IMR-90 (cell line): Measurements from ENCODE around the gene CEMIP2. TPM values are rescaled to one million over a fixed set of nuclear protein-coding genes. Genes with fewer than 3 reads are reported as not detected.

Experiments used
- ATAC-seq: fragments of 200-7000 bp; cut with Tn5 transposase; 2 replicates; pipeline ENCODE4 v1.9.1; 2020; ENCODE audit warnings: low read depth, mild to moderate bottlenecking, moderate library complexity
- BruUV-seq: library from RNA; stranded (reverse); fragments of 400-500 nt; replicated peaks from 2 replicates; lab custom pipeline; 2021; lab: Mats Ljungman, UMichigan
- CTCF ChIA-PET: fragments of 300-600 bp; formaldehyde crosslinking; extraction: SDS; loops from one replicate; lab custom pipeline; 2021; ENCODE audit warnings: antibody characterized with exemption; lab: Yijun Ruan, JAX
- POLR2A ChIA-PET: fragments of 300-600 bp; sonication (Branson Sonifier 250); formaldehyde crosslinking; loops from one replicate; lab custom pipeline; 2022; ENCODE audit warnings: antibody characterized with exemption; ENCODE audit not compliant: unreplicated experiment; lab: Charles Lee
- DNase-seq: peaks from one replicate; pipeline ENCODE4 v3.0.0; 2013
- H2AFZ ChIP-seq: replicated peaks from 2 replicates; pipeline ENCODE3; 2013; ENCODE audit warnings: low read length, mild to moderate bottlenecking; ENCODE audit not compliant: poor library complexity
- H2AK5ac ChIP-seq: 2 replicates; pipeline ENCODE4 v1.6.1; 2013; ENCODE audit warnings: low read depth, low read length, inconsistent platforms
- H2AK9ac ChIP-seq: replicated peaks from 2 replicates; pipeline ENCODE3; 2013; ENCODE audit warnings: mild to moderate bottlenecking, low read depth, low read length, moderate library complexity; ENCODE audit not compliant: poor library complexity
- H2BK120ac ChIP-seq: 2 replicates; pipeline ENCODE4 v1.6.1; 2013; ENCODE audit warnings: low read depth, low read length, inconsistent platforms
- H2BK15ac ChIP-seq: 3 replicates; pipeline ENCODE4 v1.6.1; 2013; ENCODE audit warnings: low read depth, low read length, inconsistent platforms
- H2BK20ac ChIP-seq: 2 replicates; pipeline ENCODE4 v1.6.1; 2013; ENCODE audit warnings: low read depth, mild to moderate bottlenecking, inconsistent platforms, low read length, moderate library complexity
- H2BK5ac ChIP-seq: 2 replicates; pipeline ENCODE4 v1.6.1; 2013; ENCODE audit warnings: mild to moderate bottlenecking, low read depth, low read length, inconsistent platforms; ENCODE audit not compliant: poor library complexity, severe bottlenecking
- H3K14ac ChIP-seq: replicated peaks from 2 replicates; pipeline ENCODE4 v1.6.1; 2013; ENCODE audit warnings: low read depth, low read length, inconsistent platforms
- H3K18ac ChIP-seq: 2 replicates; pipeline ENCODE4 v1.6.1; 2013; ENCODE audit warnings: low read depth, low read length, control low read depth
- H3K23ac ChIP-seq: 2 replicates; pipeline ENCODE4 v1.6.1; 2013; ENCODE audit warnings: low read depth, low read length, inconsistent platforms
- H3K27ac ChIP-seq: 2 replicates; pipeline ENCODE4 v1.5.1; 2013; ENCODE audit warnings: mild to moderate bottlenecking, control low read depth, low read length; ENCODE audit not compliant: insufficient read depth
- H3K27me3 ChIP-seq: 2 replicates; pipeline ENCODE4 v1.6.1; 2013; ENCODE audit warnings: low read length; ENCODE audit not compliant: control insufficient read depth, insufficient read depth
- H3K36me3 ChIP-seq: 2 replicates; pipeline ENCODE4 v1.6.1; 2013; ENCODE audit warnings: low read length, mixed read lengths; ENCODE audit not compliant: control insufficient read depth, insufficient read depth
- H3K4ac ChIP-seq: 2 replicates; pipeline ENCODE4 v1.6.1; 2013; ENCODE audit warnings: low read depth, low read length, inconsistent platforms
- H3K4me1 ChIP-seq: 2 replicates; pipeline ENCODE4 v1.6.1; 2013; ENCODE audit warnings: low read length, mixed read lengths; ENCODE audit not compliant: control insufficient read depth, insufficient read depth
- H3K4me2 ChIP-seq: 2 replicates; pipeline ENCODE4 v1.6.1; 2013; ENCODE audit warnings: low read depth, mild to moderate bottlenecking, control low read depth, low read length, moderate library complexity
- H3K4me3 ChIP-seq: 2 replicates; pipeline ENCODE4 v1.5.1; 2013; ENCODE audit warnings: low read depth, mild to moderate bottlenecking, control low read depth, low read length, moderate library complexity; ENCODE audit not compliant: insufficient read depth
- H3K56ac ChIP-seq: 2 replicates; pipeline ENCODE4 v1.6.1; 2013; ENCODE audit warnings: low read length, inconsistent platforms; ENCODE audit not compliant: insufficient read depth; ENCODE audit errors: extremely low read depth
- H3K79me1 ChIP-seq, 2 experiments: 2 replicates each; pipeline ENCODE4 v1.6.1; 2013; ENCODE audit warnings: low read length in 2 of 2, inconsistent platforms in 1 of 2, low read depth in 1 of 2
- H3K9ac ChIP-seq: 2 replicates; pipeline ENCODE4 v1.6.1; 2013; ENCODE audit warnings: low read depth, low read length, control low read depth
- H3K9me1 ChIP-seq: 2 replicates; pipeline ENCODE4 v1.6.1; 2013; ENCODE audit warnings: low read length, inconsistent platforms; ENCODE audit not compliant: insufficient read depth
- H3K9me3 ChIP-seq: 2 replicates; pipeline ENCODE4 v1.6.1; 2013; ENCODE audit warnings: low read length; ENCODE audit not compliant: control insufficient read depth, insufficient read depth
- H4K20me1 ChIP-seq: 2 replicates; pipeline ENCODE4 v1.6.1; 2013; ENCODE audit warnings: low read length, inconsistent platforms; ENCODE audit not compliant: insufficient read depth
- H4K5ac ChIP-seq: 2 replicates; pipeline ENCODE4 v1.6.1; 2013; ENCODE audit warnings: mild to moderate bottlenecking, low read depth, low read length, control low read depth
- H4K8ac ChIP-seq, 2 experiments: 2 replicates each; pipeline ENCODE4 v1.6.1; 2013; ENCODE audit warnings: low read depth in 2 of 2, low read length in 2 of 2, control low read depth in 1 of 2, inconsistent platforms in 1 of 2
- H4K91ac ChIP-seq: 2 replicates; pipeline ENCODE4 v1.6.1; 2013; ENCODE audit warnings: low read depth, low read length, inconsistent platforms; ENCODE audit not compliant: insufficient read depth
- BHLHE40 ChIP-seq: fragments of 150-350 bp; IDR thresholded peaks from 2 replicates; pipeline ENCODE4 v1.6.1; 2016; ENCODE audit warnings: mild to moderate bottlenecking, low read depth, low read length
- CTCF ChIP-seq: conservative IDR thresholded peaks from 2 replicates; pipeline ENCODE4 v1.5.1; 2012; ENCODE audit warnings: mild to moderate bottlenecking, low read depth, low read length, improper control_type of control experiment
- FOS ChIP-seq: fragments of 150-350 bp; IDR thresholded peaks from 2 replicates; pipeline ENCODE4 v1.6.1; 2016; ENCODE audit warnings: low read depth, low read length
- MAZ ChIP-seq: IDR thresholded peaks from 2 replicates; pipeline ENCODE4 v1.6.1; 2012; ENCODE audit warnings: low read depth, mild to moderate bottlenecking, low read length, improper control_type of control experiment, moderate library complexity, borderline replicate concordance
- MXI1 ChIP-seq: IDR thresholded peaks from 2 replicates; pipeline ENCODE4 v1.6.1; 2012; ENCODE audit warnings: low read depth, mild to moderate bottlenecking, low read length, moderate library complexity, borderline replicate concordance
- NFE2L2 ChIP-seq: fragments of 150-350 bp; IDR thresholded peaks from 2 replicates; pipeline ENCODE4 v1.6.1; 2016; ENCODE audit warnings: low read depth, mild to moderate bottlenecking, low read length
- RAD21 ChIP-seq: IDR thresholded peaks from 2 replicates; pipeline ENCODE4 v1.6.1; 2012; ENCODE audit warnings: low read length, improper control_type of control experiment
- RCOR1 ChIP-seq: IDR thresholded peaks from 2 replicates; pipeline ENCODE4 v1.6.1; 2012; ENCODE audit warnings: mild to moderate bottlenecking, low read length, improper control_type of control experiment; ENCODE audit not compliant: insufficient replicate concordance
- RFX5 ChIP-seq: IDR thresholded peaks from 2 replicates; pipeline ENCODE4 v1.8.0; 2012; ENCODE audit warnings: low read depth, mild to moderate bottlenecking, low read length, moderate library complexity
- SMC3 ChIP-seq: fragments of 150-350 bp; IDR thresholded peaks from 2 replicates; pipeline ENCODE4 v1.6.1; 2016; ENCODE audit warnings: low read depth, mild to moderate bottlenecking, antibody characterized with exemption, low read length, moderate library complexity
- WGBS, 2 experiments: methylation state at CpG; one replicate each; pipeline versions ENCODE4 v1.1.5 to v1.1.7; 2013; ENCODE audit warnings: missing lambda C conversion rate in 2 of 2; ENCODE audit not compliant: insufficient read length in 1 of 2; ENCODE audit errors: extremely low coverage in 2 of 2; 5-methylcytosine and 5-hydroxymethylcytosine counted together
- dilution Hi-C: fragments of 300-500 bp; cut with HindIII; formaldehyde crosslinking; loops from one replicate; pipeline ENCODE4 v1.14.3; 2018; ENCODE audit warnings: low sequenced_read_pairs; ENCODE audit not compliant: unreplicated experiment
- in situ Hi-C: fragments of 300-500 bp; cut with MboI; formaldehyde crosslinking; loops from 3 replicates; pipeline ENCODE4 v1.14.3; 2019; ENCODE audit warnings: low sequenced_read_pairs, inconsistent platforms, mixed read lengths
- intact Hi-C: fragments of 100-400 bp; cut with micrococcal nuclease; formaldehyde crosslinking; loops from 2 replicates; pipeline ENCODE4 v1.10.0; 2022
- polyA plus RNA-seq, 3 experiments: library from polyadenylated mRNA; depleted of rRNA; stranded (reverse); fragments of >200 nt; gene quantifications; 2 replicates each; pipeline ENCODE4 v1.2.3, GENCODE V29; 2012; ENCODE audit warnings: low replicate concordance in 1 of 3
- total RNA-seq: library from RNA; depleted of rRNA; stranded (reverse); fragments of >200 nt; gene quantifications from 2 replicates; pipeline ENCODE4 v1.2.3, GENCODE V29; 2012
- TF ChIP-seq, protein P1 (sequence below): fragments of 150-350 bp; IDR thresholded peaks from 2 replicates; pipeline ENCODE4 v1.6.1; 2016; ENCODE audit warnings: low read depth, mild to moderate bottlenecking, low read length, moderate library complexity, borderline replicate concordance

Gene CEMIP2
- total and polyA plus RNA-seq, 2 of the 4 experiments (the other 2 are of a cell fraction): 65.2 to 67.4 TPM

DNA sequence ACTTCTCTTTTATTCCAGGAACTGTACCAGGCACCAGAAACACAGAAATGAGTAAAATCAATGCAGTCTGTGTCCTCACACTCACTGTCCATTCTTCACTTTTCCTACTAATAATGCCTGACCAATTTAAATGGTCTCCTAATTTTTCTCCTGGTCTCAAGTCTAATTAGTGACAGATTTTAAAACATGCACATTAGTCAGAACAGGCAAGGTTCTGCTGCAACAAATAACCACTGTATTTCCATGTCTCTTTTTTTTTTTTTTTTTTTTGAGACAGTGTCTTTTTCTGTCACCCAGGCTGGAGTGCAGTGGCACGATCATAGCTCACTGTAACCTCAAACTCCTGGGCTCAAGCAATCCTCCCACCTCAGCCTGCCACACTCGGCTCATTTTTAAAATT is 99.6 kb downstream of the CEMIP2 start:
- no peak overlapping the region for H2BK120ac ChIP-seq
- WGBS, 2 experiments: 80% methylated on average over 1 of the region's 2 CpGs; no CpG with 5 or more reads in 1 of the 2 experiments

More for the DNA sequence above, 99.6 kb downstream of the CEMIP2 start:
- Histone ChIP-seq H2AK9ac (no peak overlapping the region), H3K36me3 (no peaks in the 10 kb centered on the region), H2AFZ (no peak overlapping the region), H3K4me3 (no peak overlapping the region), H3K14ac (no peak overlapping the region), H3K56ac (no peak overlapping the region), H4K20me1 (no peaks in the 10 kb centered on the region), H3K79me1 (no peaks in the 10 kb centered on the region), H3K18ac (no peak overlapping the region), H3K27ac (no peak overlapping the region), H2BK5ac (no peak overlapping the region), H3K4ac (no peak overlapping the region), H3K4me2 (no peak overlapping the region), H2BK20ac (no peak overlapping the region), H4K5ac (no peak overlapping the region), H3K27me3 (no peaks in the 10 kb centered on the region), H2AK5ac (no peak overlapping the region), H3K9ac (no peak overlapping the region), H4K8ac (no peak overlapping the region), H4K91ac (no peak overlapping the region), H2BK15ac (no peak overlapping the region), H3K4me1 (no peaks in the 10 kb centered on the region), H3K9me1 (no peaks in the 10 kb centered on the region), H3K23ac (no peak overlapping the region), H3K9me3 (no peaks in the 10 kb centered on the region)
- dilution Hi-C loops: no loop called here
- no peak for ATAC-seq
- no peak for DNase-seq
- in situ Hi-C loops: no loop called here
- ChIA-PET CTCF (no interaction called here), POLR2A (no interaction called here)
- TF ChIP-seq RAD21: no peak
- TF ChIP-seq MAZ: no peak
- TF ChIP-seq MXI1: no peak
- no peak for TF ChIP-seq CTCF
- TF ChIP-seq RCOR1: no peak
- TF ChIP-seq, protein P1, sequence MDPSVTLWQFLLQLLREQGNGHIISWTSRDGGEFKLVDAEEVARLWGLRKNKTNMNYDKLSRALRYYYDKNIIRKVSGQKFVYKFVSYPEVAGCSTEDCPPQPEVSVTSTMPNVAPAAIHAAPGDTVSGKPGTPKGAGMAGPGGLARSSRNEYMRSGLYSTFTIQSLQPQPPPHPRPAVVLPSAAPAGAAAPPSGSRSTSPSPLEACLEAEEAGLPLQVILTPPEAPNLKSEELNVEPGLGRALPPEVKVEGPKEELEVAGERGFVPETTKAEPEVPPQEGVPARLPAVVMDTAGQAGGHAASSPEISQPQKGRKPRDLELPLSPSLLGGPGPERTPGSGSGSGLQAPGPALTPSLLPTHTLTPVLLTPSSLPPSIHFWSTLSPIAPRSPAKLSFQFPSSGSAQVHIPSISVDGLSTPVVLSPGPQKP: no peak
- TF ChIP-seq RFX5: no peak
- no peak for TF ChIP-seq BHLHE40
- no peak for TF ChIP-seq SMC3
- no peak for TF ChIP-seq FOS
- no peak for TF ChIP-seq NFE2L2
- no TSS peak for BruUV-seq
- intact Hi-C loops: no loop called here
